CD4-positive, alpha-beta T cell treated with Interleukin-17A for 1 hour (primary cell): ENCODE data around the gene IL22.

Source experiments
- DNase-seq: peaks from one replicate; pipeline ENCODE4 v3.0.0-alpha.2; 2020

IL22 gene

GRCh38 chr12:68263366-68263765, 10.0 kb upstream of the IL22 start:
- no peak for DNase-seq

GRCh38 chr12:68261896-68262295, 8.5 kb upstream of the IL22 start:
- no peak for DNase-seq

GRCh38 chr12:68260153-68260552, 6.7 kb upstream of the IL22 start:
- DNase-seq: no peak

- DNase-seq: no peak
Measured at GRCh38 chr12:68259318-68259940, 6.0 kb upstream of the IL22 start.

- no peak for DNase-seq
Measured at GRCh38 chr12:68252077-68252476, 1.3 kb downstream of the IL22 start.

GRCh38 chr12:68250454-68250853, 3.0 kb downstream of the IL22 start:
- DNase-seq: no peak

- no peak for DNase-seq
Measured at GRCh38 chr12:68247785-68248184, 5.6 kb downstream of the IL22 start.

- DNase-seq: no peak
Measured at GRCh38 chr12:68246350-68246749, 7.1 kb downstream of the IL22 start.

- no peak for DNase-seq
Measured at GRCh38 chr12:68245180-68246021, 8.0 kb downstream of the IL22 start.

- DNase-seq: no peak
Measured at GRCh38 chr12:68242777-68243176, 10.6 kb downstream of the IL22 start.

GRCh38 chr12:68240975-68241374, 12.4 kb downstream of the IL22 start:
- peak; percentile 67 for DNase-seq

- DNase-seq: no peak
Measured at GRCh38 chr12:68240079-68240478, 13.3 kb downstream of the IL22 start.

GRCh38 chr12:68239309-68239982, 14.0 kb downstream of the IL22 start:
- DNase-seq: no peak

- no peak for DNase-seq
Measured at GRCh38 chr12:68237619-68238018, 15.8 kb downstream of the IL22 start.

GRCh38 chr12:68237078-68237477, 16.3 kb downstream of the IL22 start:
- DNase-seq: no peak

- peak; percentile 75 for DNase-seq
Measured at GRCh38 chr12:68236421-68237059, 16.9 kb downstream of the IL22 start.

GRCh38 chr12:68235576-68235975, 17.8 kb downstream of the IL22 start:
- no peak for DNase-seq

GRCh38 chr12:68234140-68234539, 19.3 kb downstream of the IL22 start:
- DNase-seq: no peak

GRCh38 chr12:68233498-68233897, 19.9 kb downstream of the IL22 start:
- DNase-seq: no peak

- no peak for DNase-seq
Measured at GRCh38 chr12:68231691-68232090, 21.7 kb downstream of the IL22 start.

- no peak for DNase-seq
Measured at GRCh38 chr12:68231229-68231628, 22.2 kb downstream of the IL22 start.

GRCh38 chr12:68229956-68230355, 23.4 kb downstream of the IL22 start:
- no peak for DNase-seq

GRCh38 chr12:68227356-68227755, 26.0 kb downstream of the IL22 start:
- DNase-seq: no peak
